Lung (tissue), 16 donors: ENCODE measurements around the gene L3HYPDH. TPM values are rescaled to one million over a fixed set of nuclear protein-coding genes. Genes with fewer than 3 reads are reported as not detected.
A peak's percentile ranks its signal among the peaks of the same experiment; 100 is the strongest.

Source experiments
- ATAC-seq: fragments of 200-7000 bp; cut with Tn5 transposase; one replicate; pipeline ENCODE4 v1.9.1; 2020; ENCODE audit warnings: moderate number of reproducible peaks; ENCODE audit not compliant: insufficient read depth, low FRiP score
- DNase-seq, 3 donors: peaks; one replicate each; pipeline ENCODE4 v3.0.0-alpha.2; 2013 to 2017
- H3K27ac ChIP-seq, 2 donors: one replicate each; pipeline ENCODE4 v1.5.1; 2013; ENCODE audit warnings: mild to moderate bottlenecking in 2 of 2, moderate library complexity in 2 of 2, control low read depth in 1 of 2, inconsistent platforms in 1 of 2, low read depth in 1 of 2, low read length in 1 of 2
- H3K27me3 ChIP-seq, 3 donors: one replicate each; pipeline ENCODE4 v1.5.1; 2013; ENCODE audit warnings: low read length in 2 of 3; ENCODE audit not compliant: control insufficient read depth in 3 of 3, insufficient read depth in 3 of 3
- H3K36me3 ChIP-seq, 4 donors: one replicate each; pipeline ENCODE4 v1.5.1; 2013; ENCODE audit warnings: low read length in 4 of 4, mild to moderate bottlenecking in 1 of 4, moderate library complexity in 1 of 4; ENCODE audit not compliant: control insufficient read depth in 4 of 4, insufficient read depth in 4 of 4
- H3K4me1 ChIP-seq, 5 donors: one replicate each; pipeline ENCODE4 v1.5.1; 2013; ENCODE audit warnings: low read length in 5 of 5, mild to moderate bottlenecking in 2 of 5, moderate library complexity in 1 of 5; ENCODE audit not compliant: control insufficient read depth in 5 of 5, insufficient read depth in 5 of 5
- H3K4me3 ChIP-seq: one replicate; pipeline ENCODE4 v1.5.1; 2013; ENCODE audit warnings: mild to moderate bottlenecking, control low read depth, moderate library complexity
- H3K9ac ChIP-seq, 2 donors: one replicate each; pipeline ENCODE4 v1.5.1; 2013; ENCODE audit warnings: low read length in 2 of 2, control low read depth in 1 of 2; ENCODE audit not compliant: insufficient read depth in 1 of 2
- H3K9me3 ChIP-seq, 4 donors: one replicate each; pipeline ENCODE4 v1.5.1; 2013; ENCODE audit warnings: low read length in 3 of 4, mild to moderate bottlenecking in 1 of 4, moderate library complexity in 1 of 4; ENCODE audit not compliant: control insufficient read depth in 4 of 4, insufficient read depth in 3 of 4
- CTCF ChIP-seq: IDR thresholded peaks from 2 replicates; pipeline ENCODE4 v1.5.1; 2012; ENCODE audit warnings: mild to moderate bottlenecking; ENCODE audit errors: control extremely low read depth, extremely low read depth
- WGBS, 2 donors: extraction: QIAGEN DNeasy Blood & Tissue Kit; methylation state at CpG; one replicate each; pipeline ENCODE4 v1.1.7; 2013; 5-methylcytosine and 5-hydroxymethylcytosine counted together
- long read RNA-seq, 5 donors: transcript quantifications; one replicate each; lab custom pipeline, GENCODE V29; 2026
- polyA plus RNA-seq, 2 donors: library from polyadenylated mRNA; stranded (reverse); fragments of 200-250 nt; gene quantifications; one replicate each; pipeline ENCODE4 v1.2.1, GENCODE V29; 2013
- total RNA-seq, 2 donors: library from RNA; depleted of rRNA in 1 of 2; stranded (reverse); fragments of >200 nt in 1 of 2; gene quantifications; one replicate each; pipeline ENCODE4 v1.2.1, GENCODE V29; 2014 to 2021
- donor health status: control.
- donor health status: control.
- donor health status: Bipolar disorder and iron deficiency.
- donor health status: healthy.
- donor health status: DM: yes; HTN: yes; CAD: no.

L3HYPDH gene
- total RNA-seq (10 to 100 TPM; 23.7 to 32.8 TPM), polyA plus RNA-seq (10 to 100 TPM; 17.1 to 26.4 TPM)
- long read RNA-seq, donor 1, partial matches to known transcripts, result 0 of 7 reads
- long read RNA-seq, donor 1, other reads (novel, unspliced or antisense), result 0 of 7 reads
- long read RNA-seq, donor 2, partial matches to known transcripts, result 0 of 2 reads
- long read RNA-seq, donor 2, other reads (novel, unspliced or antisense), result 0 of 2 reads
- long read RNA-seq, donor 3, partial matches to known transcripts, result 0 of 7 reads
- long read RNA-seq, donor 3, other reads (novel, unspliced or antisense), result 0 of 7 reads
- long read RNA-seq, donor 4, partial matches to known transcripts, result 0 of 1 reads
- long read RNA-seq, donor 4, other reads (novel, unspliced or antisense), result 0 of 1 reads
- long read RNA-seq, donor 5, transcript L3HYPDH-204 (2 exons, 729 nt), result major isoform, 5 of 11 reads
- long read RNA-seq, donor 5, partial matches to known transcripts, result 0 of 11 reads
- long read RNA-seq, donor 5, other reads (novel, unspliced or antisense), result 0 of 11 reads

- peak within 1 kb of the TSS; percentile 95 to 99 for H3K27ac ChIP-seq
- H3K9me3 ChIP-seq, result no peaks in the 10 kb centered on the region
- H3K4me3 ChIP-seq, result peak within 1 kb of the TSS; percentile 93
- DNase-seq (peak; percentile 98 to 99 (median 99)), ATAC-seq (peak; percentile 96)
- peak within 1 kb of the TSS; percentile 84 to 98 for H3K9ac ChIP-seq
- no peaks in the 10 kb centered on the region for H3K27me3 ChIP-seq
- H3K36me3 ChIP-seq, result peaks cover 0 to 21% (median 9%) of the 10 kb centered on the region in 4 donors
- TF ChIP-seq CTCF, result peak; percentile 18
- H3K4me1 ChIP-seq, result peaks cover 7 to 39% (median 19%) of the 10 kb centered on the region in 5 donors
- WGBS, 2 donors, result 0 to 1% methylated on average over 87 to 92 of the region's 92 CpGs
Measured at GRCh38 chr14:59483819-59484638, at the start of gene L3HYPDH, which contains the start of gene JKAMP. Gene L3HYPDH (minus strand): TSS chr14:59484408. CDS start chr14:59484316, 92 bp downstream. Gene JKAMP (plus strand): TSS chr14:59484517. CDS start chr14:59484590, 73 bp downstream.

- no peak for TF ChIP-seq CTCF
- H3K27ac ChIP-seq, result no peak overlapping the region
Measured at GRCh38 chr14:59532419-59532818, 48.2 kb upstream of the L3HYPDH start.

GRCh38 chr14:59530349-59530748 lies 46.1 kb upstream of the L3HYPDH start:
- Histone ChIP-seq H3K4me3 (no peak overlapping the region), H3K4me1 (no peaks in the 10 kb centered on the region), H3K9me3 (peaks cover 0 to 6% (median 0%) of the 10 kb centered on the region in 4 donors), H3K9ac (no peak overlapping the region), H3K27ac (no peak overlapping the region), H3K27me3 (no peaks in the 10 kb centered on the region), H3K36me3 (no peaks in the 10 kb centered on the region)
- ATAC-seq (no peak), DNase-seq (no peak)
- TF ChIP-seq CTCF, result no peak

More at GRCh38 chr14:59532419-59532818, 48.2 kb upstream of the L3HYPDH start:
- DNase-seq, result no peak
- H3K4me1 ChIP-seq, result no peaks in the 10 kb centered on the region
- WGBS, 2 donors, result 77 to 83% methylated on average over 1 of the region's 1 CpG
- ATAC-seq, result no peak
- no peaks in the 10 kb centered on the region for H3K27me3 ChIP-seq
- no peak overlapping the region for H3K9ac ChIP-seq
- H3K9me3 ChIP-seq, result peaks cover 0 to 6% (median 0%) of the 10 kb centered on the region in 4 donors
- H3K36me3 ChIP-seq, result no peaks in the 10 kb centered on the region
- no peak overlapping the region for H3K4me3 ChIP-seq
